GM12872 (cell line): ENCODE measurements around the gene CTBP2.

Source experiments
- TF ChIP-seq, protein P1 (sequence below): IDR thresholded peaks from 3 replicates; pipeline ENCODE4 v1.5.1; 2011; ENCODE audit warnings: low read depth, mild to moderate bottlenecking, low read length, moderate library complexity; ENCODE audit not compliant: insufficient read depth

CTBP2 gene

DNA sequence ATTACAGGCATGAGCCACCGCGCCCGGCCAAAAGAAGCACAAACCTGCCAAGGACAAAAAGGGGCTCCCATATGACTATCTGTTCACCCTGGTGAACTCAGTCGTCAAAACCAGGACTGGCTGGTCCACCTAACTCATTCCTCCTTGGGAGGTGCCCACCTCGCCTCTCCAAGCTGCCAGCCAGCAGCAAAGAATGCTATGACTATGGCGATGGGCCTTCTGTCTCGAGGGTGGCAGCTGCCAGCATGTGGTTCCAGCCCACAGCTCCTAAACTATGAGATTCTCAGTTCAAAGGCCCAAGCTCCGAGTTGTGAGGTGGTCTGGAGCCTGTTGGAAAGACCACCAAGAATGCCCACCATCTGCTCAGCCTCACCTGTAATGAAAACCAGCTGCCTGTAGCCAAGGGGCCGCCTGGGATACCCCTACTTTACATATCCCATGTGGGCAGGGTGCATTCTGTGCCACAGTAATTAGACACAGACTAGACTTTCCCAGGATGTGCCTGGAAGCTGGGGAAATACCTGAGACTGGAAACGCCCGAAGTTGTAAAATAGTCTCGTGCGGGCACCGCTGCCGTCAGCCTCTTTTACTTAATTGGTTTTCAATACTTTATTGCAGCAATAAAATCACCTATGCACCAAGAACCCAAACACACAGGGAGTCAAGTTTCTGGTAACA, 147.4 kb downstream of the CTBP2 start:
- TF ChIP-seq, protein P1, sequence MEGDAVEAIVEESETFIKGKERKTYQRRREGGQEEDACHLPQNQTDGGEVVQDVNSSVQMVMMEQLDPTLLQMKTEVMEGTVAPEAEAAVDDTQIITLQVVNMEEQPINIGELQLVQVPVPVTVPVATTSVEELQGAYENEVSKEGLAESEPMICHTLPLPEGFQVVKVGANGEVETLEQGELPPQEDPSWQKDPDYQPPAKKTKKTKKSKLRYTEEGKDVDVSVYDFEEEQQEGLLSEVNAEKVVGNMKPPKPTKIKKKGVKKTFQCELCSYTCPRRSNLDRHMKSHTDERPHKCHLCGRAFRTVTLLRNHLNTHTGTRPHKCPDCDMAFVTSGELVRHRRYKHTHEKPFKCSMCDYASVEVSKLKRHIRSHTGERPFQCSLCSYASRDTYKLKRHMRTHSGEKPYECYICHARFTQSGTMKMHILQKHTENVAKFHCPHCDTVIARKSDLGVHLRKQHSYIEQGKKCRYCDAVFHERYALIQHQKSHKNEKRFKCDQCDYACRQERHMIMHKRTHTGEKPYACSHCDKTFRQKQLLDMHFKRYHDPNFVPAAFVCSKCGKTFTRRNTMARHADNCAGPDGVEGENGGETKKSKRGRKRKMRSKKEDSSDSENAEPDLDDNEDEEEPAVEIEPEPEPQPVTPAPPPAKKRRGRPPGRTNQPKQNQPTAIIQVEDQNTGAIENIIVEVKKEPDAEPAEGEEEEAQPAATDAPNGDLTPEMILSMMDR = no peak

DNA sequence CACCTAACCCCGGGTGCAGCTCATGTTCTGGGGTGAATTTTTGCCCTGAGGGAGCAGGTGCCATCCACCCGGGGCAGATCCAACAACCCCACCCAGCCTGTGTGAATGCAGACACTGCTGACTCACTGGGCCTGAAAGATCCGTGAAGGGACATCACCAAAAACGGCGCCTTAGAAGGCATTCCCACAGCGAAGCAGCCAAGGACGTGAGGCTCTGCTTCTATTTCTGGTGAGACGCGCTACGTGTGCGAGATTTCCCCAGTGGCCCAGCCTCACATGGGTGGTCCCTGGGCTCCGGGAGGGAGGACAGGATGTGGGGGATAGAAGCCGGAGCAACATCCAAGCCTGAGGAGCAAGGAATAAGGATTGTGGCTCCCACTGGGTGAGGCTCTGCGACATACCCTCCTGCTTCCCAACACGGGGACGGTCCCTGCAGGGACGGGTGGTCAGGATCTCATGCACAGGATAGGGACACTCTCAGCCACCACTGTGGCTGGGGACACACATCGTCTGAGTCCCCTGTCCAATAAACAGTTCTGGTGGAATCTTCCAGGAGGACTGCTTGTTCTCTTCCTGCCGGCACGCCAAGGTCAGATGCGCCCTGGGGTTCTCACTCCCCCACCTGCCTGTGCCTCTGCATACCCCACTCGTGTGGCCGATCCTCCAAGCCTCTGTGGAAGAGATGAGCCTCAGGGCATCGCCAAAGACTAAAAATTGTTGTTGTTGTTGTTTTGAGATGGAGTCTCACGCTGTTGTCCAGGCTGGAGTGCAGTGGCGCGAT, 148.2 kb downstream of the CTBP2 start:
- TF ChIP-seq, protein P1 = no peak

DNA sequence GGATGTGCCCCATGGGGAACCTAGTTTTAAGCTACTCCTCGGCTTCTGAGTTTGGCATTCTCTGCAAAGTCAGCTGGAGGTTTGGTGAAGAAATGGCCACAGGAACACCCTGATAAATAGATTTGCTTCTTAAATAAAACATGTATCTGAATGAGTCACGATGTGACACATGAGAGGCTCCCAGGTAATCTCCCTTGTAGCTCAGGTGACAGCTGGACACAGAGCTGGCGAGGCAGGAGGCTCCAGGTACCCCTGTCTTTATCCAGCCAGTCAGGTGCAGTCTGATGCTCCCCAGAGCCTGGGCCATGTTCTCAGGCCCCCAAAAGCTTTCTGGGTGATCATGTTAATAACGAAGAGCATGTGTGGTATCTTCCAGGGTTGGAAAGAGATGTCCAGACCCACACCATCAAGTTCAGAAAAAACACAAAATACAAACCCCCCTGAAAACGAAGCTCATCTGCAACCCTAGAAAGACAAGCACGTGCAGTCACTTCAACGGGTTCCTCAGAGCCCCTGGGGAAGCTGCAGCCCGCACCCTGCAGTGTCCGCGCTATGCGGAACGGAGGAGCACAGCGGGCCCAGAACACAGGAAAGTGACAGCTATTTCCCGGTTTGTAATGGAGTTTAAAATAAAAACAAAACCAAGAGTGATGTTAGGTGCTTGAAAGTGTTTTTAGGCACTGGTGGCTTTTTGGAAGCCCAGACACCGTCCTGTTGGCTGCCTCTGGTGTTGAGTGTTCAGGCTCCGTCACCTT, 149.0 kb downstream of the CTBP2 start:
- TF ChIP-seq, protein P1 = no peak

DNA sequence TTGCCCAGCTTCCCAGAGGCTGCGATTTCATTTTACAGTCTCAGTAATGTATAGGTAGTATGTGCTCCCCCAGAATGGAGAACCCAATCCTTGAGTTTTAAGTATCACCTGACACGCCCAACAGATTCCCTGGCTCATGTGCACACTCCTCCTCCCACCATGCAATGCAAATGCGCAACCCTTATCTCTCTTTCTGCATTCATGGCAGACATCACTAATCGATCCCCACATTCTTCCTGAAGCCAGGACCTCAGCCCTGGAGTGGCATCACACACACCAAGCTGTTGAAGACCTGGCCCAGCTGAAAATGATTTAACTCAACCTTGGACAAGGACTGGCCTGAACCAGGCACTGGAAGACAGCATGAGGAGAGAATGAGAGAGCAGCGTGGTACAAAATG, 150.0 kb downstream of the CTBP2 start:
- TF ChIP-seq, protein P1 = no peak

DNA sequence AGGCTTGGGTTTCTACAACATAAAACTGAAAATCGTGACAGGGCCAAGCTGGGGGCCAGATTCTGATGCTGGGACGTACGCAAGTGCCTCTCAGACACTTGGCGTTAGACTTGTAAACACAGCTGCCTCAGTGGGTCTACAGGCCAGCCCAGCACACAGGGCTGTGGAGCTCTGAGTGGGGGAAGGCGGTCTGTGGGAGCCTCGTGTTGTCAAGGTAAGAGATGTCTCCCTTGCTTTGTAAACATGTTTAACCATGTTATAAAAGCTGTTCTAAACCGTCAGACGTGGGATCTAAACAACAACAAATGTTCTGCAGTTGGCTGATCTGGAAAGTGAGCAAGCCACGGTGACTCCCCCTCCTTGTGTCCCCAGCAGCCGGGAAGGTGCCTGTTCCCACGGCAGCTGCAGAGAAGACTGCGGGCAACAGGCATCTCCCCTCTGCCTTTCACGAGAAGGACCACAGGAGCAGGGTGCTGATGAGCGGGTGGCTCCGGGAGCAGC, 150.7 kb downstream of the CTBP2 start:
- TF ChIP-seq, protein P1 = no peak

DNA sequence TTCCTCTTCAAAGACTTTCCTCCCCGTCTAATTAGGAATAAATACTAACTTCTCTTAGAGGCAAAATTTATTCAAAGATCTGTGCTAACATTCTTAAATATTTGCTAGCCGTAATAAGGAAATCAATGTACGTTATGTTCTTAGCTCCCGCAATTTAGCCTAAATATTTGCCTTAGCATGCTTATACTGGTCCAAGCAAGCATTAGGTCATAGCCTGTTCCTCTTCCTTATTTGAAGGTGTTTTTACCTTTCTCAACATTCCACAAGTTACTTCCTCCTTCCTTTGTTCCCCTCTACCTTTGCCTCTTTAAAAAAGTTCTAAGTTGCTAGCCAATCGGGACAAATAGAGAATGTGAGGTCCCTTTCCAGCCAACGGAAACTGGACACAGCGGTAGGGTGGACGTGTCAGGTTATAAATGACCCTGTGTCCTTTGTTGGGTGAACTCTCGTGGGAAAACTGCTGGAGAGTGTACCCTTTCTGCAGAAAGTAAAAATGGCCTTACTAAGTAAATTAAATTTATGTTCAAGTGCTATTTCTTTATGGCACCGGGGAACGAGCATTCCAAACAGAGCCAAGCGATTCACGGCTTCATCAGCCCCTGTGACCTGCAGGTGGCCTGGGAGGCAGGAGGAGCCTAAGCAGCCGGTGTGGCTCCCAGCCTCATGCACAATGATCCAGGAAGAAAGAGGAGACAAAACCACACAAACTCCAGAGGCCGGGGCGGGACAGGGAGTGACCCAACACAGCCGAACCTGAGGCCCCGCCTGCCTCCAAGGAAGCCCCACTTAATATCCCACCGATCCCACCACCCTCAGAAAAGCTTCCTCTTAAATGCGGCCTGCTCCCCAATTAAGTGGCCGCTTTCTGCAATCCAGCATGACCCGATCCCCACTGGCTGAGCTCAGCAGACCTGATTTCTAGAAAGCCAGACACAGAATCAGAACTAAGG, 151.4 kb downstream of the CTBP2 start:
- TF ChIP-seq, protein P1 = no peak
